Activated T-cell treated with anti-CD3 and anti-CD28 coated beads, Interleukin-2, amount 50 U/mL, for 1 hour (primary cell): ENCODE measurements around the gene MT1X.
"Not testable (repeated sequence)": the region's sequence is repeated elsewhere in the genome, so short reads cannot be mapped to it uniquely, and the experiment has no call there.

Experiments
- DNase-seq: peaks from one replicate; pipeline ENCODE4 v3.0.0-alpha.2; 2020

MT1X gene

DNA sequence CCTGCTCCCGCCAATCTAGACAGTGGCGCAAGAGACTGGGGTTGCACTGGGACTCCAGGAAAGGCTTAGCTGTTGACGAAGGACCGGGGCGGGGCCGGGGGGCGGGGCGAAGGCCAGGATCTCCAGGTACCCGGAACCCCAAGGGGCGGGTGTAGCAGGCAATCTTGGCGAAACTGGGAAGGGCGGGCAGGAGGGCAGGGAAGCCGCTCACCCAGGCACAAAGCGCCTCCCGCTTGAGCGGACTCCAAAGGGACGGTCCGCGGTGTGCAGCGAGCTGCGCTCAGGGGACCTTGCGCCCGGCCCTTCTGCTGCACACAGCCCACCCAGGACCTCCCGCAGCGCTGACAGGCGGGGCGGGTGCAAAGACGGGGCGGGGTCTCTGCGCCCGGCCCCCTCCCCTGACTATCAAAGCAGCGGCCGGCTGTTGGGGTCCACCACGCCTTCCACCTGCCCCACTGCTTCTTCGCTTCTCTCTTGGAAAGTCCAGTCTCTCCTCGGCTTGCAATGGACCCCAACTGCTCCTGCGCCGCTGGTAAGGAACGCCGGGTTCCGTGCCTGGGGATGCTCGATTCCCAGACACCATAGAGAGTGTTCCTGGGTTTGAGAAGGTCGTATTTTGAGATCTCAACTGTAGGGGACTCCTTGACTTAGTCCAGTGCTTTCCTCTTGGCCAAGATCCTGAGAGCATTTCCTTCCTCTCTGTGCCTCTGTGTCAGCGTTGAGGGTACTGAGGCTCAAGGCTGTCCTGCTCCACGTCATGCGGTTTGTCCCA lies 24.5 kb upstream of the MT1X start, which contains the start of gene MT1F:
MT1F (plus strand) TSS at position 405 of the 772 bp plus-strand sequence; CDS start at position 505, 100 bp downstream.
- DNase-seq, result peak; percentile 78

- DNase-seq, result no peak
These were observed 23.9 kb upstream of the MT1X start for GRCh38 chr16:56658327-56658875.

GRCh38 chr16:56662357-56663354 lies 19.6 kb upstream of the MT1X start:
- peak; percentile 42 for DNase-seq

DNA sequence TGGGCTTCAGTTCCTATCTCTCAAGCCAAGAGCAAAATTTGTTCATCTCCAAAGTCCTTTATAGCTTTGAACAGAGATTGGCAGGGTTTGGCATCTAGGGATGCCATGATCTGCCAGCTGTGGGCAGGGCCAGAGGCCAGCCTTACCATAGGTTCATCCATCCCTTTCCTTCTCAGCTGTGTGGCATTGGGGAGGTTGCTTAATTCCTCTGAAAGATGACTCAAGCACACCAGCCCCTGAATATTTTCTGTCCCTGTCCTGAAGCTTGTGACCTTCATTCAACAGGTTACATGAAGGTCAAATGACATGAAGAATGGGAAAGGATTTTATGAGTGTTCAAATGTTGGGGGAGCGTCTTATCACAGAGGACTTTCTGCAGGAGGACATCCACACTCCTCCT lies 17.8 kb upstream of the MT1X start:
- no peak for DNase-seq

DNA sequence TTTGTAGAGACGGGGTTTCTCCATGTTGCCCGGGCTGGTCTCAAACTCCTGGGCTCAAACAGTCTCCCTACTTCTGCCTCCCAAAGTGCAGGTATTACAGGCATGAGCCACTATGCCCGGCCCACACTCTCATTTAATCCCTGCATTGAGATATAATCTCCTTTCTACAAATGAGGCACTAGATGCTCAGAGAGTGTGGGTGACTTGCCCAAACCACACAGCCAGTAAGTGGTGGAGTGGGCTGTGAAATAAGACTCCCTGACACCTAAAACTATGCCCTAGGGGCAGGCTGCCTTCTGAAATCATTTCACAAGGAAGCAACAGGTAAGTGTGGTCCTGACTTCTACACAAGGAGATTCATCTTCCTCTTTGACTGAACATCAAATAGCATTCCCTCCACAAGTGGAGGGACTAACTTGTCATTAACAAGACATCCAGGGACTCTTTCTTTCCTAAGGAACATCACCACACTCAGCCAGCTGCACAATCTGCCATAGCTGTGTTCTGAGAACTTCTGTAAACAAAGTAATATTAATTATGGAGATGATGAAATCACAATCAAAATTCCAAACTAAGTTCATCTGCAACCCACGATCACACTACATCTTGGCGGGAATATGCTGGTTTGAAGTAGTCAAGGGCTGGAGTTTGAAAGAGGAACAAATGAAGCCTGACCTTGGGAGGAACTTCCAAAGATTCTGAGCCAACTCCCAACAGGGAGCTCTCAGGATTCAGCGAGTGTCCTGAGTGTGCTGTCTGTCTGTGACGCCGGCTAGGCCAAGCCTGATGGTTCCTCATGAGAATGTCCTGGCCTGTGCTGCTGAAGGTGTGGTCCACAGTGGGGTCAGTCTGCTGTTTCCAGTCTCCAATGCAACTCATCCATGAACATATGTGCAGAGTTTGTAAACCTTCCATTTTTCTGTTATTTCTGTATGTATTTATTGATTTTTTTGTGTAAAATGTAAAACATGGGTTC lies 16.7 kb upstream of the MT1X start:
- not testable (repeated sequence) for DNase-seq

- DNase-seq, result no peak
These were observed 14.4 kb upstream of the MT1X start, which contains the start of gene MT1G for GRCh38 chr16:56667581-56668571. MT1G (minus strand) TSS chr16:56668065; CDS start chr16:56667993, 72 bp downstream.

GRCh38 chr16:56669005-56669839 lies 13.0 kb upstream of the MT1X start, which contains the start of gene MT1H:
MT1H (plus strand) TSS chr16:56669814; CDS start chr16:56669885, 71 bp downstream.
- DNase-seq, result no peak

- DNase-seq, result no peak
These were observed 12.2 kb upstream of the MT1X start for GRCh38 chr16:56669840-56670619.

DNA sequence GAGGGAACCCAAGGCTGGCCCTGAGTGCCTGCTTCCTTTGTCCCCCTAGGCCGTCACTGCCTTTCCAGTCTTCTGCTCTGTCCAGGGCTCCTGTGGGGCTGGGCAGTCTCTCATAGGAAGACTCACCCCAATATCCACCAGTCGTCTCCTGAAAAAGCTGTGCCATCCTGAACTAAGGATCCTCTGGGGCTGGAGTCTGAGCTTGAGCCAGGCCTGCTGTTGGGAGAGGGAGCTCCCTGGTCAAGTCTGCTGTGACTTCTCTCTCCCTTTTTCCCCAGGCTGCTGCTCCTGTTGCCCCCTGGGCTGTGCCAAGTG lies 11.7 kb upstream of the MT1X start:
- DNase-seq, result no peak

DNA sequence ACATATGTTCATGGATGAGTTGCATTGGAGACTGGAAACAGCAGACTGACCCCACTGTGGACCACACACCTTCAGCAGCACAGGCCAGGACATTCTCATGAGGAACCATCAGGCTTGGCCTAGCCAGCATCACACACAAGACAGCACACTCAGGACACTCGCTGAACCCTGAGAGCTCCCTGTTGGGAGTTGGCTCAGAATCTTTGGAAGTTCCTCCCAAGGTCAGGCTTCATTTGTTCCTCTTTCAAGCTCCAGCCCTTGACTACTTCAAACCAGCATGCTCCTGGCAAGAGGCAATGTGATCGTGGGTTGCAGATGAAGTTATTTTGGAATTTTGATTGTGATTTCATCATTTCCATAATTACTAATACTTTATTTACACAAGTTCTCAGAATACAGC lies 10.6 kb upstream of the MT1X start:
- DNase-seq, result not testable (repeated sequence)

DNA sequence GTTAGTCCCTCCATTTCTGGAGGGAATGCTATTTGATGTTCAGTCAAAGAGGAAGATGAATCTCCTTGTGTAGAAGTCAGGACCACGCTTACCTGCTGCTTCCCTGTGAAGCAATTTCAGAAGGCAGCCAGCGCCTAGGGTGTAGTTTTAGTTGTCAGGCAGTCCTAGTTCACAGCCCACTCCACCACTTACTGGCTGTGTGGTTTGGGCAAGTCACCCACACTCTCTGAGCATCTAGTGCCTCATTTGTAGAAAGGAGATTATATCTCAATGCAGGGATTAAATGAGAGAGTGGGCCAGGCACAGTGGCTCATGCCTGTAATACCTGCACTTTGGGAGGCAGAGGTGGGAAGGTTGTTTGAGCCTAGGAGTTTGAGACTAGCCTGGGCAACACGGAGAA lies 10.1 kb upstream of the MT1X start:
- DNase-seq, result not testable (repeated sequence)

DNA sequence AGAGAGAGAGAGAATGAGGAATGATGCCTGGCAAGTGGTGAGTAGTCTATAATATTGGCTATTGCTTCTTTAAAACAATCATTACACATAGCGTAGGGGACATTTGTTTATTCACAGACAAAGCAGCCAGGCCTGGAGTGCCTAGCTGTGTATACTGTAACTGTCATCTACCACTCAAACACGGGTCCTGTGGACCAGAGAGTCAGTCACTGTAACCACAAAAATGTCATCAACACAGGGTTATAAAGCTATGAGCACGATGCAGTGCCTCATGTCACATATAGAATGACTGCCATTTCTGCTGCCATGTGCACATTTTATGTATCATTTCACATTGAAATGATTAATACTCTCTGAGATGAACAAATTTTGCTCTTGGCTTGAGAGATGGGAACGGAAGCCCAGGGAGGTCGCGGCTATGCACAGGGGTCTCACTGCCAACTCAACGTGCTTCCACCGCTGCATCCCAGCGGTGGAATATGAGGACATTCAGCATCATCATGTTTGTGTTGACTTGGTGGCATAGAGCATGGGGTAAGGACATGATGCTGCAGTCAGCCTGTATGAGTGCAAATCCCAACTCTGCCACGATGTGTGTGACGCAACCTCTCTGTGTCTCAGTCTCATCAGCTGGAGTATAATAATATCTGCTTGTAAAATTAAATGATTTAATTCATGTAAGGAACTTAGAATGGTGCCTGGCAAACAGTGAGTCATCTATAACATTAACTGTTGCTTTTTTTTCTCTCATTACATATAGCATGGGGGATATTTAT lies 9.3 kb upstream of the MT1X start:
- no peak for DNase-seq

DNA sequence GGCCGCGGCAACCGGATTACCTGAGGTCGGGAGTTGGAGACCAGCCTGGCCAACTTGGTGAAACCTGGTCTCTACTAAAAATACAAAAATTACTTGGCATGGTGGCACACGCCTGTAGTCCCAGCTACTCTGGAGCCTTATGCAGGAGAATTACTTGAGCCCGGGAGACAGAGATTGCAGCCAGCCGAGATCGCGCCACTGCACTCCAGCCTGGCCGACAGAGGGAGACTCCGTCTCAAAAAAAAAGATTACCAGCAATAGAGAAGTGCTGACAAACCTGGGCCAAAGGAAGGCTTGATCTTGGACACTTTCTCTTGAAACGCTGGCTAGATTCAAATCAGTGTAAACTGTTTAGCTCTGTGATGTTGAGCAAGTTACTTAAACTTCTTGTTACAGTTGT lies 8.3 kb upstream of the MT1X start:
- no peak for DNase-seq

GRCh38 chr16:56674570-56674969 lies 7.7 kb upstream of the MT1X start:
- not testable (repeated sequence) for DNase-seq

DNA sequence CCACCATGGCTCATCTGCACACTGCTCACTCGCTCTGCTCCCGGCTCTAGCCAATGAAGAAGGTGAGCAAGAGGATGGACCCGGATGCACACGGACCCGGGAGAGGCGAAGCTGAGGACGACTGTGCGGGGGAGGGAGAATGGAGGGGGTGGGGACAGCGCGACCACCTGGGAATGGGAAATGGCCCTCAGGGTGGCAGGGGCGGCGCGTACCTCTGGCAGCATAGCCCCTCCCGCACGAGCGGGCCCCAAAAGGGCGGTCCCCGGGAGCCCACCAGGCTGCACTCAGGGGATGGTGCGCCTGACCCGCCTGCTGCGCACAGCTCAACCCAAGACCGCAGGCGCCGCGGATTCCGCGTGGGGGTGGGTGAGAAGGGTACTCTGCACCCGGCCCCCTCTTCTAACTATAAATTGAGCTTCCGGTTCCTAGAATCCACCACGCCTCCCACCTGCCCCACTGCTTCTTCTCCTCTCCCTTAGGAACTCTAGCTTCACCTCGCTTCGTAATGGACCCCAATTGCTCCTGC lies 6.5 kb upstream of the MT1X start:
- DNase-seq, result peak; percentile 60

DNA sequence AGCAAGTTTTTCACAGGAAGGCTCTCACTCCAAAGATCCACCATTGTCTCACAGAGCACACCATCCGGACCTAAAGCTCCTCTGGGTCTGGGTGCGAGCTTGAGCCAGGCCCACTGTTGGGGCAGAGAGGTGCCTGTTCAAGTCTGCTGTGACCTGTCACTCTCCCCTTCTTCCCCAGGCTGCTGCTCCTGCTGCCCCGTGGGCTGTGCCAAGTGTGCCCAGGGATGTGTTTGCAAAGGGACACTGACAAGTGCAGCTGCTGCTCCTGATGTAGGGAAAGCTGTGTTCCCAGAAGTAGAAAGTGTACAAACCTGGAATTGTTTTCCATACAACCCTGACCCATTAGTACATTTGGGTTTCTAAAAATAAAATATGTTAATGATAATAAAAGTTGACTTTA lies 4.8 kb upstream of the MT1X start:
- DNase-seq, result no peak

- DNase-seq, result no peak
These were observed 3.1 kb upstream of the MT1X start for GRCh38 chr16:56679078-56679730.
